ENCODE results near the gene FXR2.

Gene FXR2

GRCh38 chr17:7544911-7545310, 69.8 kb downstream of the FXR2 start:
- DNase-seq = no peak

Measured in activated CD8-positive, alpha-beta memory T cell treated with anti-CD3 and anti-CD28 coated beads for 24 hours (primary cell).